AG09319 (cell line): Measurements from ENCODE around the gene FLNA.

Experiments used
- DNase-seq: peaks from one replicate; pipeline ENCODE4 v3.0.0-alpha.2; 2010; ENCODE audit warnings: low read depth; ENCODE audit errors: extremely low read depth
- CTCF ChIP-seq: IDR thresholded peaks from 2 replicates; pipeline ENCODE4 v1.5.1; 2011; ENCODE audit warnings: low read depth, mild to moderate bottlenecking, inconsistent platforms, low read length, moderate library complexity

Gene FLNA

GRCh38 chrX:154329294-154329693 lies 45.1 kb downstream of the FLNA start:
- no peak for TF ChIP-seq CTCF
- no peak for DNase-seq

- no peak for DNase-seq
- no peak for TF ChIP-seq CTCF
These were observed 45.8 kb downstream of the FLNA start for GRCh38 chrX:154328646-154329045.

GRCh38 chrX:154327038-154327820 lies 47.2 kb downstream of the FLNA start:
- DNase-seq: no peak

GRCh38 chrX:154325541-154325940 lies 48.9 kb downstream of the FLNA start:
- no peak for TF ChIP-seq CTCF
- no peak for DNase-seq

More at GRCh38 chrX:154327038-154327820, 47.2 kb downstream of the FLNA start:
- no peak for TF ChIP-seq CTCF

GRCh38 chrX:154323537-154323936 lies 50.9 kb downstream of the FLNA start:
- no peak for DNase-seq
- no peak for TF ChIP-seq CTCF

- DNase-seq: no peak
- TF ChIP-seq CTCF: no peak
These were observed 51.5 kb downstream of the FLNA start for GRCh38 chrX:154322890-154323289.

- DNase-seq: no peak
- TF ChIP-seq CTCF: no peak; the same call in 1 of the 2 replicates
These were observed 52.8 kb downstream of the FLNA start for GRCh38 chrX:154321594-154321993.
